ENCODE data around the gene DKK2.

DKK2 gene

DNA sequence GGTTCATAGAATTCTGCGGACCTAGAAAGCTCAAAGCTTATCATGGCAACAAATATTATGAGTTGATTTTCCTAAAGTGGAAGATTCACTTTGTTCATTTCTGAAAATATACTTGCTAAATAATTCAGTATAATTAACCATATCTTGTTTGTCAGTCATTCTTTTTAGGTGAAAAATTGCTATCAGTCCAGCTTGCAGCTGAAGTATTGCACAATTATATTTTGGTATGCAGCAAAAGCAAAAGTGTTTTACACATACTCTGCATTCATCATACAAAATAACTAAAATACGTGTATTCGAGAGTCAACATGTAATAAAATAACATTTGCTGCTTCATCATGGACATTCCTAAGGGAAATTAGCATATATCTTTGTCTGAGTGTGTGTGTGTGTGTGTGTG lies 24.8 kb downstream of the DKK2 start:
- no peak for TF ChIP-seq SPI1 (IDR thresholded peaks at IDR 0.05; ENCODE audit: borderline replicate concordance, low read depth)
- TF ChIP-seq, protein P1, sequence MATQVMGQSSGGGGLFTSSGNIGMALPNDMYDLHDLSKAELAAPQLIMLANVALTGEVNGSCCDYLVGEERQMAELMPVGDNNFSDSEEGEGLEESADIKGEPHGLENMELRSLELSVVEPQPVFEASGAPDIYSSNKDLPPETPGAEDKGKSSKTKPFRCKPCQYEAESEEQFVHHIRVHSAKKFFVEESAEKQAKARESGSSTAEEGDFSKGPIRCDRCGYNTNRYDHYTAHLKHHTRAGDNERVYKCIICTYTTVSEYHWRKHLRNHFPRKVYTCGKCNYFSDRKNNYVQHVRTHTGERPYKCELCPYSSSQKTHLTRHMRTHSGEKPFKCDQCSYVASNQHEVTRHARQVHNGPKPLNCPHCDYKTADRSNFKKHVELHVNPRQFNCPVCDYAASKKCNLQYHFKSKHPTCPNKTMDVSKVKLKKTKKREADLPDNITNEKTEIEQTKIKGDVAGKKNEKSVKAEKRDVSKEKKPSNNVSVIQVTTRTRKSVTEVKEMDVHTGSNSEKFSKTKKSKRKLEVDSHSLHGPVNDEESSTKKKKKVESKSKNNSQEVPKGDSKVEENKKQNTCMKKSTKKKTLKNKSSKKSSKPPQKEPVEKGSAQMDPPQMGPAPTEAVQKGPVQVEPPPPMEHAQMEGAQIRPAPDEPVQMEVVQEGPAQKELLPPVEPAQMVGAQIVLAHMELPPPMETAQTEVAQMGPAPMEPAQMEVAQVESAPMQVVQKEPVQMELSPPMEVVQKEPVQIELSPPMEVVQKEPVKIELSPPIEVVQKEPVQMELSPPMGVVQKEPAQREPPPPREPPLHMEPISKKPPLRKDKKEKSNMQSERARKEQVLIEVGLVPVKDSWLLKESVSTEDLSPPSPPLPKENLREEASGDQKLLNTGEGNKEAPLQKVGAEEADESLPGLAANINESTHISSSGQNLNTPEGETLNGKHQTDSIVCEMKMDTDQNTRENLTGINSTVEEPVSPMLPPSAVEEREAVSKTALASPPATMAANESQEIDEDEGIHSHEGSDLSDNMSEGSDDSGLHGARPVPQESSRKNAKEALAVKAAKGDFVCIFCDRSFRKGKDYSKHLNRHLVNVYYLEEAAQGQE (IDR thresholded peaks at IDR 0.05; ENCODE audit: insufficient replicate concordance, low read depth), result no peak
- TF ChIP-seq, protein P2, sequence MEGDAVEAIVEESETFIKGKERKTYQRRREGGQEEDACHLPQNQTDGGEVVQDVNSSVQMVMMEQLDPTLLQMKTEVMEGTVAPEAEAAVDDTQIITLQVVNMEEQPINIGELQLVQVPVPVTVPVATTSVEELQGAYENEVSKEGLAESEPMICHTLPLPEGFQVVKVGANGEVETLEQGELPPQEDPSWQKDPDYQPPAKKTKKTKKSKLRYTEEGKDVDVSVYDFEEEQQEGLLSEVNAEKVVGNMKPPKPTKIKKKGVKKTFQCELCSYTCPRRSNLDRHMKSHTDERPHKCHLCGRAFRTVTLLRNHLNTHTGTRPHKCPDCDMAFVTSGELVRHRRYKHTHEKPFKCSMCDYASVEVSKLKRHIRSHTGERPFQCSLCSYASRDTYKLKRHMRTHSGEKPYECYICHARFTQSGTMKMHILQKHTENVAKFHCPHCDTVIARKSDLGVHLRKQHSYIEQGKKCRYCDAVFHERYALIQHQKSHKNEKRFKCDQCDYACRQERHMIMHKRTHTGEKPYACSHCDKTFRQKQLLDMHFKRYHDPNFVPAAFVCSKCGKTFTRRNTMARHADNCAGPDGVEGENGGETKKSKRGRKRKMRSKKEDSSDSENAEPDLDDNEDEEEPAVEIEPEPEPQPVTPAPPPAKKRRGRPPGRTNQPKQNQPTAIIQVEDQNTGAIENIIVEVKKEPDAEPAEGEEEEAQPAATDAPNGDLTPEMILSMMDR (IDR thresholded peaks at IDR 0.05; ENCODE audit: insufficient read depth, low read length), result no peak
- no peak for TF ChIP-seq POLR2AphosphoS5 (IDR thresholded peaks at IDR 0.05; ENCODE audit: low read depth)
- TF ChIP-seq GABPA (IDR thresholded peaks at IDR 0.05; ENCODE audit: low read depth), result no peak
- Histone ChIP-seq H3K4me3 (replicated peaks; ENCODE audit: insufficient read depth, low read length) (no peak overlapping the region), H3K27ac (replicated peaks) (no peak overlapping the region), H3K27me3 (ENCODE audit: insufficient read depth, poor library complexity, severe bottlenecking) (no peaks in the 10 kb centered on the region)
- DNase-seq (ENCODE audit: low read depth in 1 of 2, low spot score in 1 of 2), result no peak

DNA sequence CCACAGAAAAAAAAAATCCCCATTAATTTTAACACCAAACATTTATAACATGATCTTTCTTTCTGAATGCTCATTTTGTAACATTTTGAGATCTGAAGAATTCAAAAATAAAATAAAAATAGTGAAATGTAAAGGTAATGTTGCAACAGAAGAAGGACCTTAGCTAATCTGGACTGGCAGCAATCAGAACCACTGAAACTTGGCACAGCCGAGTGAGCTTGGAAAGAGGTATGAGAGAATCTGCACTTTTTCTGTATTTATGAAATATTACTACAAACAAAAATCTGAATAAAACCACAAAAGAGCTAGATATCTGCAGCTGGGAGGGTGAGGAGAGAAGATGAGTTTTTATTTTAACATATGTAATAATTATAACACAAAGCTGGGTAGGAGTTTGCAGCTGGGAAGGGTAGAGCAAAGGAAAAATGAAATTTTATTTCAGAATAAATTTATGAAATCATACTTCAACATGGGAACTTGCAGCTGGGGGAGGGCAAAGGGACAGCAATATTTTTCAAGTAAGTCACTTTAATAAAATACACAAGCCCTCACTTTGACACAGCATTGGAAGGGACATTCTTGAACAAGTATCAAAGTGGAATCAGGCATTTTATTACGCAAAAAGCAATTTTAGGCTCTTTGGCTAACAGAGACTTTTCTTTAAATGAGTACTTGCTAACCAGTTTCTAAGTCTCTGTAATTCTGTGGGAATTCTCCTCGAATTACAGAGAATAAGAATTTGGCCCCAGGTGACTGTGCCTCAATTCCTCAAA lies 26.7 kb downstream of the DKK2 start:
- Histone ChIP-seq H3K4me3 (replicated peaks; ENCODE audit: insufficient read depth, low read length) (no peak overlapping the region), H3K27me3 (ENCODE audit: insufficient read depth, poor library complexity, severe bottlenecking) (no peaks in the 10 kb centered on the region), H3K27ac (replicated peaks) (no peak overlapping the region)
- no peak for TF ChIP-seq GABPA (IDR thresholded peaks at IDR 0.05; ENCODE audit: low read depth)
- TF ChIP-seq, protein P1 (IDR thresholded peaks at IDR 0.05; ENCODE audit: insufficient replicate concordance, low read depth), result no peak
- TF ChIP-seq, protein P2 (IDR thresholded peaks at IDR 0.05; ENCODE audit: insufficient read depth, low read length), result no peak
- TF ChIP-seq POLR2AphosphoS5 (IDR thresholded peaks at IDR 0.05; ENCODE audit: low read depth), result no peak
- no peak for TF ChIP-seq SPI1 (IDR thresholded peaks at IDR 0.05; ENCODE audit: borderline replicate concordance, low read depth)
- DNase-seq (ENCODE audit: low read depth in 1 of 2, low spot score in 1 of 2), result no peak

DNA sequence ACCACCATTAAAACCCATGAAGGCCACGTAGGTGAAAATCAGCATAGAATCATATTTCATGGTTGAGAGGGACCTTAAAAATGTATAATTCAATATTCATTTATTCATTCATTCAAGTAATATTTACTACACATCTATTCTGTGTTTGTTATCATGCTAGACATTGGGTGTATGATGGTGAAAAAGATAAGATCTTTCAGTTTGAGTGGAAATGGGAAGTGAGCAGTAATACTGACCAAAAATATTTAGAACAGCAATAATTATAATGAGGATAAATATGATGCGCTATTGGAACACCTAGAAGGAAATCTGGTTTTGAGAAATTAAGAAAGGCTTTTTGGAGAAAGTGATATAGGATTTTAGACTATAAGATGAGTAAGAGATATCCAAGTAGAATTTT lies 28.0 kb downstream of the DKK2 start:
- Histone ChIP-seq H3K27ac (replicated peaks) (no peak overlapping the region), H3K27me3 (ENCODE audit: insufficient read depth, poor library complexity, severe bottlenecking) (no peaks in the 10 kb centered on the region), H3K4me3 (replicated peaks; ENCODE audit: insufficient read depth, low read length) (no peak overlapping the region)
- DNase-seq (ENCODE audit: low read depth in 1 of 2, low spot score in 1 of 2), result no peak
- TF ChIP-seq, protein P1 (IDR thresholded peaks at IDR 0.05; ENCODE audit: insufficient replicate concordance, low read depth), result no peak
- TF ChIP-seq SPI1 (IDR thresholded peaks at IDR 0.05; ENCODE audit: borderline replicate concordance, low read depth), result peak; percentile 17; the same call in 1 of the 2 replicates
